G401 (cell line): Measurements from ENCODE around the gene CAPN7. TPM values are rescaled to one million over a fixed set of nuclear protein-coding genes. Genes with fewer than 3 reads are reported as not detected.
"Not testable (repeated sequence)": the region's sequence is repeated elsewhere in the genome, so short reads cannot be mapped to it uniquely, and the experiment has no call there.

ENCODE experiments used
- DNase-seq: peaks from one replicate; pipeline ENCODE4 v3.0.0-alpha.2; 2015; ENCODE audit warnings: low spot score
- in situ Hi-C: cut with HindIII; loops from 2 replicates; pipeline ENCODE4 v1.10.0; 2016; ENCODE audit warnings: low sequenced_read_pairs, mixed read lengths
- total RNA-seq: library from RNA; depleted of rRNA; stranded (reverse); fragments of >200 nt; shearing (Covaris generic); gene quantifications from 2 replicates; pipeline ENCODE4 v1.2.3, GENCODE V29; 2014; rRNA removed

Gene CAPN7
- 17.1 and 26.9 TPM in 2 replicates for total RNA-seq

DNA sequence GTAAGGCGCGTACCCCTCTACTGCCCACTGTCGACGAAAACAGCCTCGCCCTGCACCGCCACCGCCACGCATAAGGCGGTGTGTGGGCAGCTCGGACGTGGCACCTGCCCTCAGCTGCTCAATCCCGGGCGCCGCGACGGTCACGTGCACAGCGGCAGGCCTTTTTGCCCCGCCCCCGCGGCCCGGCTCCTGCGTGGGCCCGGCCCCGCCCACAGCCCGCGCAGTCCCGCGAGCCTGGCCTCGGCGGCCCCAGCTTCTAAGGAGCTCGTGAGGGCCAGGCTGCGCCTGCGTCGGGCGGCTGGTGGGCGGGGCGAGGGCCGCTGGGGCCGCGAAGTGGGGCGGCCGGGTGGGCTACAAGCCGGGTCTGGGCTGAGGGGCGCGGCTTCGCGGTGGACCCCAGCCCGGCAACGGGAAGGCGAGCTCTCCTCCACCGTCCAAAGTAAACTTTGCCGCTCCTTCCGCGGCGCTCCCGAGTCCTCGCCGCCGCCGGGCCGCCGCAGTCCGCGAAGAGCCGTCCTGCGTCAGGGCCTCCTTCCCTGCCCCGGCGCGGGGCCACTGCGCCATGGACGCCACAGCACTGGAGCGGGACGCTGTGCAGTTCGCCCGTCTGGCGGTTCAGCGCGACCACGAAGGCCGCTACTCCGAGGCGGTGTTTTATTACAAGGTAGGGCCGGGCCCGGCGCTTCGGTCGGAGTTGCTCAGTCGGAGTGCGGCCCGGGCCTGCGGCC is at the start of gene CAPN7:
TSS of gene CAPN7 (plus strand) at position 313 of the 728 bp plus-strand sequence. CDS start at position 563, 250 bp downstream.
- in situ Hi-C loops: no loop called here
- peak; percentile 95 for DNase-seq

DNA sequence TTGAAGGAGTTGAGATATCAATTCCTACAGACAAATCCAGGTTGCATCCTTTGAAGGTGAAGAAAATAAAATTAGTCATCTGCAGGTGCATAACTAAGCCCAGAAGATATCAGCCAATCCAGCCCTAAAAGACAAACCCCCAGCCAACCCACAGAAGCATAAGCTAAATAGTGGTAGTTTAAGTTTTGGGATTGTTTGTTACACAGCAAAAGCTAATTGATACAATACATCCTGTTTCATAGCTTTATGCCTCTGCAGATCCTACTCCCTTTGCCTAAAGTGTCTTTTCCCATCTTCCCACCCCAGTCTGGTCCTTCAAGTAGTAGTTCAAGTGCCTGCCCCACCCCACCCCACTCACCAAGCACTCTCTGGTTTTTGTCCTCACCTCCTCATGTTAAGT is 48.6 kb upstream of the CAPN7 start:
- no peak for DNase-seq
- in situ Hi-C loops: no loop called here

DNA sequence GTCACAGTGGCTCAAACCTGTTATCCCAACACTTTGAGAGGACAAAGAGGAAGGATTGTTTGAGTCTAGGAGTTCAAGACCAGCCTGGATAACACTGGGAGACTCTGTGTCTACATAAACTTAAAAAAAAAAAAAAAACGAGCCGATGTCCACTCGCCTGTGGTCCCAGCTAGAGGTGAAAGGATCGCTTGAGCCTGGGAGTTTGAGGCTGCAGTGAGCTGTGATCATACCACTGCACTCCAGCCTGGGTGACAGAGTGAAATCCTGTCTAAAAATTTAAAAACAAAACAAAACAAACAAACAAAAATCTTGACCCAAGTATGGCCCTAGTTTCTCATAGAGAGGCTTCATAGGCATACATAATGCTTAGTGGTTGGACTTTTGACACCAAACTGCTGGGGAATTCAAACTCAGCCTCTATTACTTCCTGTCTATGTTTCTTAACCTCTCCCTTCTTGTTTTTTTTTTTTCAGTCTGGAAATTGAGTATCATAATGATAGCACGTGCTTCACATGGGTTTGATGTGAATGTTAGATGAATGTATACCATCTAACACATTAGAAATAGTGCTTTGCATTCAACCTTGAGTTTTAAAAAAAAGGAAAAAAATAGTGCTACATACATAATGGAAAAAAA is 46.4 kb upstream of the CAPN7 start:
- in situ Hi-C loops: no loop called here
- DNase-seq: no peak

DNA sequence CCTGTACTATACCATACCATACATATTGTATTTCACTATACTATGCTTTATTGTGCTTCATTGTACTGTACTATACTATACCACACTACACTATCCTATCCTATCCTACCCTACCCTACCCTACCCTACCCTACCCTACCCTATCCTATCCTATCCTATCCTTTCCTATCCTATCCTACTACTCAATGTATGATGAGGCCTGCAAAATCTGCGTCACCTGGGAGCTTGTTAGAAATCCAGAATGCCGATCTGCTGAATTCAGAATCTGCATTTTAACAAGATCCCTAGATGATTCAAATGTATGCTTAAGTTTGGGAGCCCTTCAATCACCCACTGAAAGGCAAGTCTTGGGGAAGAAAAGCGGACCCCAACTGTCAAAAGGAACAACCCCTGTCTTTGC is 45.4 kb upstream of the CAPN7 start:
- no peak for DNase-seq
- in situ Hi-C loops: no loop called here

DNA sequence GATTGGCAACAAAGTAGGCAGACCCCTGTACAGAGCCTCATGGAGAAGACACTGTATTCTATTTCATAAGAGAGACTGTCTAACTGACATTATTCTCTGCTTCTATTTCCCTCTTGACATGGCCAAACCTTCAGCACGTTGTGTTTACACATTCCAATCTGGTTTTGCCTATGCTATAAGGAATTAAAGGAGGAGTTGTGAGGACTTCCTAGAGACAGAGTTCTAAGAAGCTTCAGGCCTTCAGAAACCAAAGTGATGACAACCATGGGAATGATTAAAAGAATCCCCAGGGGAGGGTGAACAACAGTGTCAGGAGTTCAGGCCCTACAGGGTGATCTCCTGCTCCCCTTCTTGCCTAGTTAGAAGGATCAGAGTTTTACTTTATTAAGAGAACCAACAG is 44.9 kb upstream of the CAPN7 start:
- in situ Hi-C loops: no loop called here
- no peak for DNase-seq

DNA sequence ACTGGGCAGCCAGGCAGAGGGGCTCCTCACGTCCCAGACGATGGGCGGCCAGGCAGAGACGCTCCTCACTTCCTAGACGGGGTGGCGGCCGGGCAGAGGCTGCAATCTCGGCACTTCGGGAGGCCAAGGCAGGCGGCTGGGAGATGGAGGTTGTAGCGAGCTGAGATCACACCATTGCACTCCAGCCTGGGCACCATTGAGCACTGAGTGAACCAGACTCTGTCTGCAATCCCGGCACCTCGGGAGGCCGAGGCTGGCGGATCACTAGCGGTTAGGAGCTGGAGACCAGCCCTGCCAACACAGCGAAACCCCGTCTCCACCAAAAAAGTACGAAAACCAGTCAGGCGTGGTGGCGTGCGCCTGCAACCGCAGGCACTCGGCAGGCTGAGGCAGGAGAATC is 42.4 kb upstream of the CAPN7 start:
- in situ Hi-C loops, DNase-seq: not testable (repeated sequence)

DNA sequence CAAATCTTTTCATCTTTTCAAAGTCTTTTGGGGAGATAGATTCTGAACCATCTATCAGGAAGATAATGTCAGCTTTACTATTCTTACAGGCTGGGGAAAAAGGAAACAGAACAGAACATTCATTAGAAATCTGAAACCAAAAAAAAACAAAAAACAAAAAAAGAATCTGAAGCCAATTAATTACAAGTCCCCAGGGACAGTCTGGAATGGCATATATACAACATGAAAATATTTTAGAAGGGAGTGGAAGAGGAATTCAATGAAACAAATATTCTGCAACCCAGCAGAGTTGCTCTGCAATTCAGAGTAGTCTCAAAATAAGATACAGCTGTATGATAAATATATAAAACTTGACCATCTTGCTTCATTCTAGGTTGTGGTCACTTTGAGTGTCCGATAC is 41.7 kb upstream of the CAPN7 start:
- in situ Hi-C loops: no loop called here
- DNase-seq: no peak

DNA sequence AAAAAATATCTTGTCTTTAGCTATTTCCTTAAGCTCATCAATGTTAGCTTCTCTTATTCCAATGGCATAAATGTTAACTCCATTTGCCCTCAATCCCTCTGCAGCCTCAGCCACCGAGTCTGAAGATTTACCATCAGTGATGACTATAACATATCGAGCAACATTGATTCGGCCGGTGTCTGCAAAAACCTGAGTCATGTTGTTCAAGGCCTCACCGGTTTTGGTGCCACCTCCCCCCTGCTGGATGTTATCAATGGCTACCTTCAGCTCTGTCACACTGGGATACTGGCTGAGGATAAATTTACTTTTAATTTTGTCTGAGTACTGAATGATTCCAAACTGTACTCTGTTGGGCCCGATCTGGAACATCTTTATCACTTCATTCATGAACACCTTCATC is 41.0 kb upstream of the CAPN7 start:
- DNase-seq: no peak
- in situ Hi-C loops: no loop called here

DNA sequence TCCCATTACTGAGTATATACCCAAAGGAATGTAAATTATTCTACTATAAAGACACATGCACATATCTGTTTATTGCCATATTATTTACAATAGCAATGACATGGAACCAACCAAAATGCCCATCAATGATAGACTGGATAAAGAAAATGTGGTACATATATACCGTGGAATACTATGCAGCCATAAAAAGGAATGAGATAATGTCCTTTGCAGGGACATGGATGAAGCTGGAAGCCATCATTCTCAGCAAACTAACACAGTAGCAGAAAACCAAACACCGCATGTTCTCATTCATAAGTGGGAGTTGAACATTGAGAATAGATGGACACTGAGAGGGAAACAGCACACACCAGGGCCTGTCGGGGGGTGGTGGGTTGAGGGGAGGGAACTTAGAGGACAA is 39.7 kb upstream of the CAPN7 start:
- DNase-seq, in situ Hi-C loops: not testable (repeated sequence)

DNA sequence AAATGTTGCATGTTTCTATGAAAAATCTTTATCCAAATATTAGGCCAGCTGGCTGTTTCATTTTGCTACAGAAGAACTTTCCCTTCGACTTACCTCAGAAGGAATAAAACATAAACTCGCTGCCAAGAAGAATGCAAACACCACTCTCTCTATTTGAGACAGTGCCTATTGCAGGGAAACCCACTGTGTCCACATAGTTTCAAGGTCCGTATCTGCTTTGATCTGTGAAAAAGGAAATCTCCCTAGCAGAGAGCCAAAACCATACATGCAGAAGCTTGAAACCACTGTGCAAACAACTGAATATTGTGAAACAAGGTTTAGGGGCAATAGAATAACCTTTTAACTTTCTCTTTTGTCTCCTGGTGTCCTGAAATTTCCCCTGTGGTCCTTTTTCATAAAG is 35.0 kb upstream of the CAPN7 start:
- in situ Hi-C loops: no loop called here
- no peak for DNase-seq

DNA sequence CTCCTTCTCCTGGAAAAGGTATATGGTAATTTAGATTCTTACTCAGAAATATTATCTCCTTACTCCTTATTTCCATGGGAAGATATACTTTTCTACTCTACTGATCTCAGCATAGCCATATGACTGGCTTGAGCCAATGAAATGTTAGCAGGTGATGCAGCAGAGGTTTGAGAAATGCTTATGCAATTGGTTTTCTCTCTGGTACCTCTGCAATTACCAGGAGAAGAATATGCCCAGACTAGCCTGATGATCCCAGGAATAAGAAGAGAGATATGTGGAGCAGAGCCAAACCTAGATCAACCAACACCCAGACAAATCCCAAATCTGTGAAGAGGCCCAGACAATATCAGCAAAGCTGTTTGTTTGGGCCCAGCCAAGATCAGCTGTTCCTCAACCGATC is 33.2 kb upstream of the CAPN7 start:
- no peak for DNase-seq
- in situ Hi-C loops: no loop called here

DNA sequence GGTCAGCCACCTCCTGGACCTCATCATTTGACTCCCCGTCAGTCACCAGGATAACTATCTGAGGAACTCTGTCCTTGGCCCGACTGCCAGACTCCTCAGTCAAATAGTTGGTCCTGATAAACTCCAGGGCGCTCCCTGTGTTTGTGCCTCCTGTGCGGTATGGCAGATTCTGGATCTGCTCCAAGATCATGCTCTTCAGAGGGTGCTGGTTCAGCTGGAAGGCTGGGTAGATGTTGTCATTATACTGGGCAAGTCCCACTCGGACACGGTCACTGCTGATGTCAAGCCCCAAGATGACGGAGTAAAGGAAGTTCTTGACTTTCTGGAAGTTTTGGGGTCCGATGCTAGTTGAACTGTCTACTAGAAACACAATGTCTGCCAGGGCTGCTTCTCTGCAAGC is 31.1 kb upstream of the CAPN7 start:
- no peak for DNase-seq
- in situ Hi-C loops: no loop called here

DNA sequence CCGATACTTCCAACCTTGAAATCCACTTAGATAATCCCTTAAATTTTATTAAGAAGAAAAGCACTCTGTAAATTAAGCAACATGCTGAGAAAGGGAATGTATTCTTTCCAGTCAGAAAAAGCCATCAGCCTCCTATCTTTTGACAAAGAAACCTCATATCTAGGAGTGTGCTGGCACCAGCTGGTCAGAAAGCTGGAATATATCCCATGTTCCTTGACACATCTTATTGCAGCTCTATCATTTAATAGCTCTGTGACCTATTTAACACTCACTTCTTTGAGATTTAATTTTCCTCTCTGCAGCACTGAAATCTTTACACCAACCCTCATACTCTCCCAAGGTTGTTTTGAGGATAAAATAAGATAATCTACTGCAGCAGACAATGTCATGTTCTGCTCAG is 30.4 kb upstream of the CAPN7 start:
- no peak for DNase-seq
- in situ Hi-C loops: no loop called here

DNA sequence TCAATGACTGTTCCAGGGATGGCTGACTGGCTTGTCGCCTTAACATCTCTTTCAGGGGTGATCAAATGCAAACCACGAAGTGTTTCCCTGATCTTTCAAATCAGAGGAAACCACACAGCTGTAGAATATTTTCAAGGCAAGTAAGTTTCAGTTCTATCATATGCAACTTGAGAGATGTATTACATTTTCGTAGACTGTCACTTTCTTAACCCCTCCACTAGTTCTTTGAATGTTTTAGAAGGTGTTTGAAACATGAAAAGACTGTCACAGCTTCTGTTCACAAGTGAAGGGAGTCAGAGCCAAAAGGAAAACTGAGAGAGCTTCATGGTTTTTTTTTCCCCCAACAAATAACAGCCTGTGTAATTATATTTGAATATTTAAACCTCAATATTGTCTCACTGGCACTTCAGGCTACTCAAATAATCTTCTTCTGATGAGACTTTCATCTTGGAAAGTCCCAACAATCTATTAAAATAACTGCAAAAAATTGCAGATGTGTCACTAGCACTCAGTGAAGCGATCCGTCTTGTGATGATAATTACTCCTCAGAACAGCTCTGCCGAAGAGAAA is 25.9 kb upstream of the CAPN7 start:
- in situ Hi-C loops: no loop called here
- no peak for DNase-seq

DNA sequence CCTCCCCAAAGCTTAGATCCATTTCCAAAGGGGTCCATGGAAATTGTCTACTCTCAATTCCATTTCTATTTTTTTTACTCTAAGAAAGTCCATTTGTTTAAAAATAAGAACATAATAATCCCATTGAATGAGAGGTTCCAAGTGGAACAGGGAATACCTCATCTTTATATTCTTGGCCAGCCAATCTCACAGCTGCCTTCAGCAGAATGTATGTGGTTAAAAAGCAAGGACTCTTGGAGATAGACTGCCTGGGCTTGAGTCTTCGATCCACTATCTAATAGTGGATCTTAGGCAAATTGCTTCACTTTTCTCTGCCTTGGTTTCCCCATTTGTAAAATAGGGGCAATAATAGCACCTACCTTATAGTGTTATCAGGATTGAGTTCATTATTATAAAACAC is 24.5 kb upstream of the CAPN7 start:
- no peak for DNase-seq
- in situ Hi-C loops: no loop called here

DNA sequence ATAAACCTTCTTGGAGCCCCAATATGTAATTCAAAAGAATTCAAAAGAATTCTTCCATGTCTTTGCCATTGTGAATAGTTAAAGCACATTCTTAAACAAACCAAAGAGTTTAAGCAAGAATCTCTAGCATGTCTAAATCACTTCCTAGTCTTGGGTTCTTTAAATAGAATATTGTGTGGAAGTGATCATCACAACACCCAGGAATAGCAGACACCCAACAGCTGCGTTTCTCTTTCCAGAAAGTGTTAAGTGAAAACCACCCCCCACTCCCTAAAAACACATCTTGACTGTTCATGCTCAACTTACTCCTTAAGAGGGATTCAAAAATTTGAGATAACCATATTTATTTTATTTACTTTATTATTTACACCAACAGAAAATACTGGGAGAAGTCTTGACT is 24.1 kb upstream of the CAPN7 start:
- in situ Hi-C loops: no loop called here
- no peak for DNase-seq

DNA sequence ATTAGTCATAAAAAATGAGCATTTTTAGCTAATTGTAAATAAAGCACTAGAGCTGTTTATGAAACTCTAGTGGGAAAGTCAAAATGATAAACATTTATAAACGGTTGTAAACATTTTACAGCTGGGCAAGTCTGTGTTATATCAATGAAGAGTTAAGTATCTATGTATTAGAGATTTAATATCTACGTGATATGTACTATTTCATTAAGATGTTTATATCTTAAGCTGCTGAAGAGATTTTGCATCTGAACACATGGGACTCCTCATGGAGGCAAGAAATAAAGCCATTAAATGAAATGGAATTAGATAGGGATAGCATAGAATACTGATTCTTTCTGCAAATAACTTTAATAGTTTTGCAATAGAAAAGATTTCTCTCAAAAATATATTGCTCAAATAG is 23.0 kb upstream of the CAPN7 start:
- DNase-seq: no peak
- in situ Hi-C loops: no loop called here

DNA sequence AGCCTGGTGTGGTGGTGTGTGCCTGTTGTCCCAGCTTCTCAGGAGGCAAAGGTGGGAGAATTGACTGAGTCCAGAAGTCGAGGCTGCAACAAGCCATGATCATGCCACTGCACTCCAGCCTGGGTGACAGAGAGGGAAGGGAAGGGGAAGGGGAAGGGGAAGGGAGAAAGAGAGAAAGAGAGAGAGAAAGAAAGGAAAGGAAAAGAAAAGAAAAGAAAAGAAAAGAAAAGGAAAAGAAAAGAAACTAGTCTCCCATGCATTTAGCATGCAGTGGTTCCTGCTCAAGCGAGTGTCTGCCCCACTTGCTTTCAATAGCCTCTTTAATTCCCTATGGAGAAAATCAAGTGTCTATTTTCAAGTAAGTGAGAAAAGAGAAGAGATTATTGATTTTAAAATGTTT is 20.6 kb upstream of the CAPN7 start:
- in situ Hi-C loops: no loop called here
- DNase-seq: no peak

DNA sequence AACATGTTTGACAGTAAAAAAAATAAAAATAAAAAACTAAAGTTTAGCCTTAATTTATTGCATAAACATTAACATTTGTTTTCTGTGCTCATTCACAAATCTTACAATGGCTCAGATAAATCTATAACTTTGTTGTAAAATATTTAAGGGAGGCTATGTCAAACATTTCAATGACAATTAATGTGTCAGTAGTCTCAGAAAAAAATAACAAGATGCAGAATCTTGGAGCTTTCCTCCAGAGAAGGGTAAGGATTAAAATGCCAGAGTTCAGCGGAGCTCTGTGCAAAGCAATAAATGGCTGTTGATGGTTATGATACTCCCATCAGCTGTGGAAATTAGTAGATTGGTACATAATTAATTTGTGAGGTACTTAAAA is 20.0 kb upstream of the CAPN7 start:
- in situ Hi-C loops: no loop called here

DNA sequence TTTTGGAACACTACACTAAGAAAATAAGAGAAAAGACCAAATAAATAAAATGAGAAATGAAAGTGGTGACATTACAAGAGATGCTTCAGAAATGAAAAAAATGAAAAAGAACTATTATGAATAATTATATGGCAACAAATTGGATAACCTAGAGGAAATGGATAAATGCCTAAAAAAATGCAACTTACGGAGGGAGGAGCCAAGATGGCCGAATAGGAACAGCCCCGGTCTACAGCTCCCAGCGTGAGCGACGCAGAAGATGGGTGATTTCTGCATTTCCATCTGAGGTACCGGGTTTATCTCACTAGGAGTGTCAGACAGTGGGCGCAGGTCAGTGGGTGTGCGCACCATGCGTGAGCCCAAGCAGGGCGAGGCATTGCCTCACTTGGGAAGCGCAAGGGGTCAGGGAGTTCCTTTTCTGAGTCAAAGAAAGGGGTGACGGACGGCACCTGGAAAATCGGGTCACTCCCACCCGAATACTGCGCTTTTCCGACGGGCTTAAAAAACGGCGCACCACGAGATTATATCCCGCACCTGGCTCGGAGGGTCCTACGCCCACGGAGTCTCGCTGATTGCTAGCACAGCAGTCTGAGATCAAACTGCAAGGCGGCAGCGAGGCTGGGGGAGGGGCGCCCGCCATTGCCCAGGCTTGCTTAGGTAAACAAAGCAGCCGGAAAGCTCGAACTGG is 19.4 kb upstream of the CAPN7 start:
- in situ Hi-C loops, DNase-seq: not testable (repeated sequence)

More for the DNA sequence above, 20.0 kb upstream of the CAPN7 start:
- DNase-seq: no peak
